ENCODE data around the gene NHS.

The NHS gene

DNA sequence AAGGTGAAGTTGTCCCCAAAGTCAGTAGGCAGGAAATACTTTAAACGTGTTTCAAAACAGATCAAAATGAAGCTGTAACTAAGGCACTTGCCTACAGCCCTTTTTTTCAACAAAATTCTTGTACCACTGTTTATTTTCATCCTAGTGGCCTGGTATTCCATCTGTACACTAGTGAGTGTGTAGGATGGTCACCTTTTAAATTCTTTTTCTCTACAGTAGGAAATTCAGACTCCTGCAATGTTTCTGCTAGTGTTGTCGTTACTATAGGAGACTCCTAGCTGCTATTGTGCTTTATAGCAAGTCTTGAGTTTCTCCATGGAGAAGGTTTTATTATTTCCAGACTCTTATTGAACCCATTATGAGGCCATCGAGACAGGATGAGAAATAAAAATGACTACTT lies 7.0 kb upstream of the NHS start:
- TF ChIP-seq, protein P1, sequence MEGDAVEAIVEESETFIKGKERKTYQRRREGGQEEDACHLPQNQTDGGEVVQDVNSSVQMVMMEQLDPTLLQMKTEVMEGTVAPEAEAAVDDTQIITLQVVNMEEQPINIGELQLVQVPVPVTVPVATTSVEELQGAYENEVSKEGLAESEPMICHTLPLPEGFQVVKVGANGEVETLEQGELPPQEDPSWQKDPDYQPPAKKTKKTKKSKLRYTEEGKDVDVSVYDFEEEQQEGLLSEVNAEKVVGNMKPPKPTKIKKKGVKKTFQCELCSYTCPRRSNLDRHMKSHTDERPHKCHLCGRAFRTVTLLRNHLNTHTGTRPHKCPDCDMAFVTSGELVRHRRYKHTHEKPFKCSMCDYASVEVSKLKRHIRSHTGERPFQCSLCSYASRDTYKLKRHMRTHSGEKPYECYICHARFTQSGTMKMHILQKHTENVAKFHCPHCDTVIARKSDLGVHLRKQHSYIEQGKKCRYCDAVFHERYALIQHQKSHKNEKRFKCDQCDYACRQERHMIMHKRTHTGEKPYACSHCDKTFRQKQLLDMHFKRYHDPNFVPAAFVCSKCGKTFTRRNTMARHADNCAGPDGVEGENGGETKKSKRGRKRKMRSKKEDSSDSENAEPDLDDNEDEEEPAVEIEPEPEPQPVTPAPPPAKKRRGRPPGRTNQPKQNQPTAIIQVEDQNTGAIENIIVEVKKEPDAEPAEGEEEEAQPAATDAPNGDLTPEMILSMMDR (IDR thresholded peaks at IDR 0.05; ENCODE audit: low read depth, low read length): no peak
- Histone ChIP-seq H3K36me3 (no peaks in the 10 kb centered on the region), H3K4me3 (ENCODE audit: low read depth, low read length) (no peak overlapping the region), H3K9me3 (no peaks in the 10 kb centered on the region), H3K27me3 (no peaks in the 10 kb centered on the region), H3K4me1 (no peaks in the 10 kb centered on the region)
- no peak for DNase-seq

DNA sequence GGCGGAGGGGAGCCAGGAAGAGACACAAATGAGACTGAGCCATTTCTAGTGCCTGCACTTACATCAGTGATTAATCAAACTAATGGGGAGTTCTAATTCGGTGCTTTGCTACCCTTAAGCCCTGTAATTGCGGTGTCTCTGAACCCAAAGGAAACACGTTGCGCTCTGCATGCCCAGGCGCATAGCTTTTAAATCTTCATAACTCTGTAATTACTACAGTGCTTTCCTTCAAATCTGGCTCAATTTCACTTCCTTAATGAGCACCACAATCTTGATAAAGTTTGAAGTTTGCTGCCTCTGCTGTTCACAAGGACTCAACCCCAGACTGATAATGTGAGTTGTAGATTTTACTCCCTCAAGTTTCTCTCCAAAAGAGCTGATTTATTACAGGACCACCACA lies 5.7 kb upstream of the NHS start:
- DNase-seq: no peak
- no peaks in the 10 kb centered on the region for H3K9me3 ChIP-seq
- H3K4me3 ChIP-seq (ENCODE audit: low read depth, low read length): no peak overlapping the region
- no peaks in the 10 kb centered on the region for H3K27me3 ChIP-seq
- H3K4me1 ChIP-seq: no peaks in the 10 kb centered on the region
- TF ChIP-seq, protein P1 (IDR thresholded peaks at IDR 0.05; ENCODE audit: low read depth, low read length): no peak
- H3K36me3 ChIP-seq: no peaks in the 10 kb centered on the region

DNA sequence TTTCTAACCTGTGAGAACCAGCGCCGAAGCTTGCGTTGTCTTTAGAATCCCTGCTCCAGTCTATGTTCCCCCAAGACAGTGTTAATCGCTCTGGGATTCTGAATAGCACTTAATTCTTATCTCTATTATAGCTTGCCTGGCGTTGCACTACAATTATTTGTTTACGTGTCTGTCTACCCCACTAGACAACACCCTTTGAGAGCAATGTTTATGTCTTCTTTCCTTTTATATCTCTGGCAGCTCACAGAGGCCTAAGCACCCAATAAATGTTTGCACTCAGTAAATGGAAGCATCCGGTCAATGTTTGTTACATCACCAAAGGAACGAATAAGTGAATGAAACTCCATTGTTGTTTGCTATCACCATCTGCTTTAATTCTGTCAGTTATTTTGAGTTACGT lies 4.8 kb upstream of the NHS start:
- no peaks in the 10 kb centered on the region for H3K36me3 ChIP-seq
- H3K9me3 ChIP-seq: no peaks in the 10 kb centered on the region
- TF ChIP-seq, protein P1 (IDR thresholded peaks at IDR 0.05; ENCODE audit: low read depth, low read length): no peak
- no peaks in the 10 kb centered on the region for H3K4me1 ChIP-seq
- no peak overlapping the region for H3K4me3 ChIP-seq (ENCODE audit: low read depth, low read length)
- no peaks in the 10 kb centered on the region for H3K27me3 ChIP-seq
- no peak for DNase-seq

DNA sequence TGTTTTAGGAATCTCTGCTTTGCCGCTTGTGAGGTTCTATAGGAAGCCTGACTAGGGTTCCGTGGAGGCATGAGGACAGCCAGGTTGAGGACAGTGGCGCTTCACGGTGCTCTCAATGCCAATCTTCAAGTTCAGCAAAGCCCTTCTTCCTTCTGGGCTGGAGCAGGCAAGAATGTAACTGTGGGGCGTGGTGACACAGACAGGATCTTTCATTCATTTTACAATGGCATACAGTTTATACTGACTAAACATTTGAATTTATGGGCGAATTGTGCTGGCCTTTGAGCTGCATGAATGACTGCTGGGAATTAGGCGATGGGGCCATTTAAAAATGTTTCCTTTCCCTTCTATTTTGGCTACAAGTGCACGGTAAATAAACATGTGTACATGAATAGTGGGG lies 2.9 kb upstream of the NHS start:
- Histone ChIP-seq H3K36me3 (no peaks in the 10 kb centered on the region), H3K4me3 (ENCODE audit: low read depth, low read length) (no peak overlapping the region), H3K4me1 (no peaks in the 10 kb centered on the region), H3K9me3 (no peaks in the 10 kb centered on the region), H3K27me3 (peaks cover 15% of the 10 kb centered on the region)
- no peak for DNase-seq
- TF ChIP-seq, protein P1 (IDR thresholded peaks at IDR 0.05; ENCODE audit: low read depth, low read length): no peak

DNA sequence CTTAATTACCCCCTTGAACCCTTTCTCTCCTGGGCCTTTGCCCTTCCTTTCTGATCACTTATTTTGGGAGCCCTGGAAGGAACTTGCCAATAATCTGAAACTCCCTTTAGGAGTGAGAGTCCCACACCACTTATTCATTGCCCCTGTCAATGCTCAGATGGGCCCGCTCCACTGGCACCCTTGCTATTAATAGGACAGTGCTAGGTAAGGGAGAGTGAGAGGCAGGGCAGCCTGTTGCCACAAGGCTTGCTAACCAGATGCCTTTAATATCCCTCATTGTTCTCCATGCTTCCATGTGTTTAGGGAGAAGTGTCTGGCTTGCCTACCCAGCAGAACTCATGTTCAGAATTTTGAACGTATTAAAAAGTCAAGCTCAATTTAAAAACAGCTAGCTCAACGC lies 1.7 kb upstream of the NHS start:
- Histone ChIP-seq H3K9me3 (no peaks in the 10 kb centered on the region), H3K27me3 (peaks cover 22% of the 10 kb centered on the region), H3K36me3 (no peaks in the 10 kb centered on the region), H3K4me3 (ENCODE audit: low read depth, low read length) (no peak overlapping the region), H3K4me1 (no peaks in the 10 kb centered on the region)
- TF ChIP-seq, protein P1 (IDR thresholded peaks at IDR 0.05; ENCODE audit: low read depth, low read length): no peak
- DNase-seq: no peak

DNA sequence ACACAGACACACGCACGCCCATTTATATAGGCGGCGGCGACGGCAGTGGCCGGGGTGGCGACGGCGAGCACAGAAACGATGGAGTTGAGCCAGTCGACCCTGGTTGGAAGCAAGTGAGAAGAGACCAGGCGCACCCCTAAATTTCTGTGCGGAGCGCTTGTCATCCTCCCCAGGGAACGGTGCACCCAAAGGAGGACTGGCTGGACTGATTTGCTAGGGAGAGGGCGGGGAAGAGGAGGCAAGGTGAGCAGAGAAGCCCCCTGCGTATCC lies 302 bp downstream of the NHS start:
- Histone ChIP-seq H3K27me3 (peaks cover 22% of the 10 kb centered on the region), H3K4me1 (no peaks in the 10 kb centered on the region), H3K36me3 (no peaks in the 10 kb centered on the region), H3K4me3 (ENCODE audit: low read depth, low read length) (peak overlapping the region; percentile 63), H3K9me3 (no peaks in the 10 kb centered on the region)
- no peak for DNase-seq
- TF ChIP-seq, protein P1 (IDR thresholded peaks at IDR 0.05; ENCODE audit: low read depth, low read length): no peak

Measured in BE2C (cell line).